Gastrocnemius medialis (tissue), 4 donors: ENCODE data around the gene CAPN5. TPM values are rescaled to one million over a fixed set of nuclear protein-coding genes. Genes with fewer than 3 reads are reported as not detected.

Source experiments
- ATAC-seq, 2 donors: fragments of 150-250 bp; one replicate each; pipeline ENCODE4 v1.9.1; 2016
- DNase-seq, 2 donors: peaks; one replicate each; pipeline ENCODE4 v3.0.0-alpha.2; 2019
- H3K27ac ChIP-seq, 4 donors: fragments of 200-600 bp; sonication (generic); 1 replicate in 1 of 4; 2 replicates in 3 of 4; pipeline ENCODE4 v1.5.1; 2016 to 2018; ENCODE audit warnings: mild to moderate bottlenecking in 2 of 4, moderate library complexity in 1 of 4
- H3K27me3 ChIP-seq, 3 donors: fragments of 200-600 bp; sonication (generic) in 2 of 3; 1 replicate in 1 of 3; 2 replicates in 2 of 3; pipeline versions ENCODE4 v1.5.1 to v1.6.0; 2016 to 2019; ENCODE audit warnings: mild to moderate bottlenecking in 1 of 3, moderate library complexity in 1 of 3
- H3K36me3 ChIP-seq, 2 donors: fragments of 200-600 bp; sonication (generic) in 1 of 2; one replicate each; pipeline ENCODE4 v1.5.1; 2017 to 2018
- H3K4me1 ChIP-seq, 2 donors: fragments of 200-600 bp; sonication (generic) in 1 of 2; one replicate each; pipeline ENCODE4 v1.5.1; 2016 to 2017; ENCODE audit warnings: mild to moderate bottlenecking in 2 of 2
- H3K4me3 ChIP-seq, 4 donors: fragments of 200-600 bp; sonication (generic) in 3 of 4; 1 replicate in 1 of 4; 2 replicates in 3 of 4; pipeline ENCODE4 v1.5.1; 2016 to 2019; ENCODE audit warnings: mild to moderate bottlenecking in 2 of 4
- H3K9me3 ChIP-seq, 3 donors: fragments of 200-600 bp; sonication (generic) in 2 of 3; 1 replicate in 1 of 3; 2 replicates in 2 of 3; pipeline ENCODE4 v1.5.1; 2016 to 2019
- CTCF ChIP-seq, 5 experiments: fragments of 450-650 bp in 3 of 5; fragments of 200-600 bp in 2 of 5; sonication (generic) in 2 of 5; IDR thresholded peaks in 4 of 5; conservative IDR thresholded peaks in 1 of 5; 1 replicate in 4 of 5; 2 replicates in 1 of 5; pipeline ENCODE4 v1.5.1; 2016 to 2019; ENCODE audit warnings: antibody characterized with exemption in 5 of 5, mild to moderate bottlenecking in 3 of 5, moderate library complexity in 3 of 5
- POLR2A ChIP-seq, 2 donors: fragments of 450-650 bp; IDR thresholded peaks; one replicate each; pipeline ENCODE4 v1.6.1; 2017; ENCODE audit warnings: antibody characterized with exemption in 2 of 2, mild to moderate bottlenecking in 2 of 2, moderate library complexity in 2 of 2
- in situ Hi-C, 4 donors: fragments of 200-750 bp; cut with MboI; loops; one replicate each; pipeline versions ENCODE4 v1.15.0 to v1.8.0; 2017; ENCODE audit warnings: low sequenced_read_pairs in 4 of 4
- intact Hi-C: fragments of 100-400 bp; cut with DNase I; formaldehyde crosslinking; loops from one replicate; pipeline ENCODE4 v1.15.1; 2023; ENCODE audit warnings: low total_unique reads
- total RNA-seq, 4 donors: library from RNA; depleted of rRNA; stranded (reverse); fragments of >200 nt; gene quantifications; one replicate each; pipeline versions ENCODE4 v1.1.0 to v1.2.3, GENCODE V29; 2016

Gene CAPN5
- total RNA-seq, 4 donors from 2014 or later = 0.58 to 12.4 (median 1.5) TPM

GRCh38 chr11:77090373-77091111 lies 23.8 kb downstream of the CAPN5 start:
- intact Hi-C loops (loop anchor here (1.0 to 2.0 kb wide), 2 partner anchors 43 to 170 kb away; no protein-coding TSS in a partner anchor), in situ Hi-C loops (loop anchor here (5.0 to 10.0 kb wide), 3 partner anchors 38 to 46 kb away; no protein-coding TSS in a partner anchor)
- Histone ChIP-seq H3K4me1 (no peaks in the 10 kb centered on the region), H3K27me3 (no peaks in the 10 kb centered on the region), H3K36me3 (no peaks in the 10 kb centered on the region), H3K27ac (no peak overlapping the region), H3K9me3 (no peaks in the 10 kb centered on the region), H3K4me3 (no peak overlapping the region)
- TF ChIP-seq POLR2A (IDR thresholded peaks at IDR 0.05) (no peak), CTCF (IDR thresholded peaks at IDR 0.05 in 4 of 5, conservative IDR thresholded peaks at IDR 0.05 in 1 of 5) (no peak)
- ATAC-seq (no peak), DNase-seq (no peak)

- Histone ChIP-seq H3K4me3 (no peak overlapping the region), H3K27ac (no peak overlapping the region), H3K9me3 (no peaks in the 10 kb centered on the region), H3K27me3 (no peaks in the 10 kb centered on the region), H3K4me1 (no peaks in the 10 kb centered on the region), H3K36me3 (no peaks in the 10 kb centered on the region)
- TF ChIP-seq CTCF (IDR thresholded peaks at IDR 0.05 in 4 of 5, conservative IDR thresholded peaks at IDR 0.05 in 1 of 5) (peak; percentile 83 to 91 (median 87)), POLR2A (IDR thresholded peaks at IDR 0.05) (no peak)
- ATAC-seq (peak; percentile 89 to 92), DNase-seq (peak; percentile 43 to 62)
- intact Hi-C loops = loop anchor here (1.0 to 2.0 kb wide), 2 partner anchors 44 to 171 kb away; no protein-coding TSS in a partner anchor
- in situ Hi-C loops = loop anchor here (5.0 to 10.0 kb wide), 3 partner anchors 39 to 47 kb away; no protein-coding TSS in a partner anchor
Observed at GRCh38 chr11:77091146-77091940, 24.6 kb downstream of the CAPN5 start.

- Histone ChIP-seq H3K4me3 (no peak overlapping the region), H3K36me3 (no peaks in the 10 kb centered on the region), H3K27me3 (no peaks in the 10 kb centered on the region), H3K4me1 (no peaks in the 10 kb centered on the region), H3K9me3 (no peaks in the 10 kb centered on the region), H3K27ac (no peak overlapping the region)
- TF ChIP-seq POLR2A (IDR thresholded peaks at IDR 0.05) (no peak), CTCF (IDR thresholded peaks at IDR 0.05 in 4 of 5, conservative IDR thresholded peaks at IDR 0.05 in 1 of 5) (no peak)
- intact Hi-C loops = no loop called here
- DNase-seq (no peak), ATAC-seq (no peak)
- in situ Hi-C loops = loop anchor here (5.0 to 10.0 kb wide), 3 partner anchors 40 to 48 kb away; no protein-coding TSS in a partner anchor
Observed at GRCh38 chr11:77092382-77092781, 25.6 kb downstream of the CAPN5 start.

GRCh38 chr11:77093056-77093891 lies 26.5 kb downstream of the CAPN5 start:
- Histone ChIP-seq H3K36me3 (no peaks in the 10 kb centered on the region), H3K27ac (no peak overlapping the region), H3K9me3 (no peaks in the 10 kb centered on the region), H3K4me3 (no peak overlapping the region), H3K4me1 (no peaks in the 10 kb centered on the region), H3K27me3 (no peaks in the 10 kb centered on the region)
- no peak for ATAC-seq
- no peak for DNase-seq
- no peak for TF ChIP-seq CTCF (IDR thresholded peaks at IDR 0.05 in 4 of 5, conservative IDR thresholded peaks at IDR 0.05 in 1 of 5)
- no peak for TF ChIP-seq POLR2A (IDR thresholded peaks at IDR 0.05)
- intact Hi-C loops = no loop called here
- in situ Hi-C loops = loop anchor here (5.0 to 10.0 kb wide), 3 partner anchors 41 to 48 kb away; no protein-coding TSS in a partner anchor
